HL-60 (cell line): Measurements from ENCODE around the gene ETV5.
A peak's percentile ranks its signal among the peaks of the same experiment; 100 is the strongest.

Experiments used
- DNase-seq, 2 experiments: peaks; one replicate each; pipeline ENCODE4 v3.0.0-alpha.2; 2010 to 2020; ENCODE audit warnings: low read depth in 1 of 2, low spot score in 1 of 2
- H3K27ac ChIP-seq: fragments of 250-450 bp; sonication (Bioruptor Pico); replicated peaks from 2 replicates; pipeline ENCODE4 v1.5.1; 2020; ENCODE audit warnings: mild to moderate bottlenecking, moderate library complexity
- H3K27me3 ChIP-seq: fragments of 250-450 bp; sonication (Bioruptor Pico); 2 replicates; pipeline ENCODE4 v1.5.1; 2021; ENCODE audit warnings: mild to moderate bottlenecking, moderate library complexity; ENCODE audit not compliant: insufficient read depth, poor library complexity, severe bottlenecking
- H3K4me3 ChIP-seq: replicated peaks from 2 replicates; pipeline ENCODE4 v1.5.1; 2011; ENCODE audit warnings: mild to moderate bottlenecking, control low read depth, low read length; ENCODE audit not compliant: insufficient read depth
- GABPA ChIP-seq: IDR thresholded peaks from 2 replicates; pipeline ENCODE4 v1.6.1; 2012; ENCODE audit warnings: low read depth
- POLR2AphosphoS5 ChIP-seq: IDR thresholded peaks from 2 replicates; pipeline ENCODE4 v1.6.1; 2012; ENCODE audit warnings: low read depth
- SPI1 ChIP-seq: IDR thresholded peaks from 2 replicates; pipeline ENCODE4 v1.6.1; 2012; ENCODE audit warnings: low read depth, mild to moderate bottlenecking, borderline replicate concordance
- TF ChIP-seq, protein P1 (sequence below): IDR thresholded peaks from one replicate; pipeline ENCODE4 v1.5.1; 2011; ENCODE audit warnings: low read length, control low read depth, inconsistent platforms; ENCODE audit not compliant: insufficient read depth
- TF ChIP-seq, protein P2 (sequence below): IDR thresholded peaks from 2 replicates; pipeline ENCODE4 v1.6.1; 2012; ENCODE audit warnings: low read depth; ENCODE audit not compliant: insufficient replicate concordance

The ETV5 gene

GRCh38 chr3:186098740-186099139, 10.1 kb downstream of the ETV5 start:
- no peak overlapping the region for H3K4me3 ChIP-seq
- DNase-seq = no peak
- no peak for TF ChIP-seq SPI1
- TF ChIP-seq, protein P1, sequence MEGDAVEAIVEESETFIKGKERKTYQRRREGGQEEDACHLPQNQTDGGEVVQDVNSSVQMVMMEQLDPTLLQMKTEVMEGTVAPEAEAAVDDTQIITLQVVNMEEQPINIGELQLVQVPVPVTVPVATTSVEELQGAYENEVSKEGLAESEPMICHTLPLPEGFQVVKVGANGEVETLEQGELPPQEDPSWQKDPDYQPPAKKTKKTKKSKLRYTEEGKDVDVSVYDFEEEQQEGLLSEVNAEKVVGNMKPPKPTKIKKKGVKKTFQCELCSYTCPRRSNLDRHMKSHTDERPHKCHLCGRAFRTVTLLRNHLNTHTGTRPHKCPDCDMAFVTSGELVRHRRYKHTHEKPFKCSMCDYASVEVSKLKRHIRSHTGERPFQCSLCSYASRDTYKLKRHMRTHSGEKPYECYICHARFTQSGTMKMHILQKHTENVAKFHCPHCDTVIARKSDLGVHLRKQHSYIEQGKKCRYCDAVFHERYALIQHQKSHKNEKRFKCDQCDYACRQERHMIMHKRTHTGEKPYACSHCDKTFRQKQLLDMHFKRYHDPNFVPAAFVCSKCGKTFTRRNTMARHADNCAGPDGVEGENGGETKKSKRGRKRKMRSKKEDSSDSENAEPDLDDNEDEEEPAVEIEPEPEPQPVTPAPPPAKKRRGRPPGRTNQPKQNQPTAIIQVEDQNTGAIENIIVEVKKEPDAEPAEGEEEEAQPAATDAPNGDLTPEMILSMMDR = no peak
- no peak for TF ChIP-seq GABPA
- TF ChIP-seq, protein P2, sequence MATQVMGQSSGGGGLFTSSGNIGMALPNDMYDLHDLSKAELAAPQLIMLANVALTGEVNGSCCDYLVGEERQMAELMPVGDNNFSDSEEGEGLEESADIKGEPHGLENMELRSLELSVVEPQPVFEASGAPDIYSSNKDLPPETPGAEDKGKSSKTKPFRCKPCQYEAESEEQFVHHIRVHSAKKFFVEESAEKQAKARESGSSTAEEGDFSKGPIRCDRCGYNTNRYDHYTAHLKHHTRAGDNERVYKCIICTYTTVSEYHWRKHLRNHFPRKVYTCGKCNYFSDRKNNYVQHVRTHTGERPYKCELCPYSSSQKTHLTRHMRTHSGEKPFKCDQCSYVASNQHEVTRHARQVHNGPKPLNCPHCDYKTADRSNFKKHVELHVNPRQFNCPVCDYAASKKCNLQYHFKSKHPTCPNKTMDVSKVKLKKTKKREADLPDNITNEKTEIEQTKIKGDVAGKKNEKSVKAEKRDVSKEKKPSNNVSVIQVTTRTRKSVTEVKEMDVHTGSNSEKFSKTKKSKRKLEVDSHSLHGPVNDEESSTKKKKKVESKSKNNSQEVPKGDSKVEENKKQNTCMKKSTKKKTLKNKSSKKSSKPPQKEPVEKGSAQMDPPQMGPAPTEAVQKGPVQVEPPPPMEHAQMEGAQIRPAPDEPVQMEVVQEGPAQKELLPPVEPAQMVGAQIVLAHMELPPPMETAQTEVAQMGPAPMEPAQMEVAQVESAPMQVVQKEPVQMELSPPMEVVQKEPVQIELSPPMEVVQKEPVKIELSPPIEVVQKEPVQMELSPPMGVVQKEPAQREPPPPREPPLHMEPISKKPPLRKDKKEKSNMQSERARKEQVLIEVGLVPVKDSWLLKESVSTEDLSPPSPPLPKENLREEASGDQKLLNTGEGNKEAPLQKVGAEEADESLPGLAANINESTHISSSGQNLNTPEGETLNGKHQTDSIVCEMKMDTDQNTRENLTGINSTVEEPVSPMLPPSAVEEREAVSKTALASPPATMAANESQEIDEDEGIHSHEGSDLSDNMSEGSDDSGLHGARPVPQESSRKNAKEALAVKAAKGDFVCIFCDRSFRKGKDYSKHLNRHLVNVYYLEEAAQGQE = no peak
- no peak for TF ChIP-seq POLR2AphosphoS5
- H3K27ac ChIP-seq = no peak overlapping the region
- no peaks in the 10 kb centered on the region for H3K27me3 ChIP-seq

DNA sequence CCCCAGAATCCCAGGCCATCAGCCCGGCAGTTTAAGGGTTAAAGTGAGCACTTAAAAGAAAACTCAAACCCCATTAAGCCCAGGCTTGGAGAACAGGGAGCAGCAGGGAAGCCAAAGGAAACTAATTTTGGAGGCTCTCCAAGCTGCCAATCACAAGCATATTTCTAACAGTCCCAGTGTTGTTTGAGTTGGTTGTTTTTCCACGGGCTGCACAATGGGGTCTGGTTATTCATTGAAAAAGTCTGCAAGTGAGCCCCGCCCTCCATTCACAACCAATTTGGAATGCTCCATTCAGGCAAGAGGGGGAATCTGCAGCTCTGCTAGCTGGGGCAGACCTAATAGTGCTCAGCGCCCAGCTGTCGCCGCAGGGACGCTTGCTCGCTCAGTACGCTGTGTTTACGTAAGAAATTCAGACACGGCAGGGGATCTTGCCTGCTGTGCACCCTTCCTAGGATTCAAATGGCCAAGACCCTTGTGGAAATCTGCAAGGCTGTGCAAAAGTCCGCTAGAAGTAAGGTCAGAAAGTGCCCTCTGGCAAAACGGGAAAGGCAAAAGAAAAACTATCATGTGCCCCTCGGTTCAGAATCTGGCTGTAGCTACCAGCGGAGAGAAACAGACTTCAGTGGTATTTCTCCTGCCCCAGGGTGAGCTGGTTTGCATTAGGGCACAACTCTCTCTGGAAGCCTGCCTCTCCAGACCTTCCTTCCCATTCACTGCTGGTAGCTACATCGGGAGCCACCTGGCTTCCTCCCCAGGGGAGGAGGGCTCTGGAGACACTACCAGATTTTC, 11.0 kb downstream of the ETV5 start:
- Histone ChIP-seq H3K27me3 (no peaks in the 10 kb centered on the region), H3K4me3 (no peak overlapping the region), H3K27ac (no peak overlapping the region)
- DNase-seq = no peak
- TF ChIP-seq GABPA (no peak), SPI1 (no peak)

- Histone ChIP-seq H3K27me3 (no peaks in the 10 kb centered on the region), H3K4me3 (no peak overlapping the region), H3K27ac (no peak overlapping the region)
- no peak for DNase-seq
- TF ChIP-seq GABPA = no peak
- TF ChIP-seq, protein P1 = no peak
- no peak for TF ChIP-seq POLR2AphosphoS5
- TF ChIP-seq, protein P2 = no peak
- no peak for TF ChIP-seq SPI1
Measured at GRCh38 chr3:186097317-186097662, 11.6 kb downstream of the ETV5 start.

- TF ChIP-seq, protein P2 = no peak
- TF ChIP-seq POLR2AphosphoS5 = no peak
- no peak for TF ChIP-seq GABPA
- TF ChIP-seq, protein P1 = no peak
- no peak for TF ChIP-seq SPI1
- Histone ChIP-seq H3K27ac (peak overlapping the region; percentile 86), H3K27me3 (no peaks in the 10 kb centered on the region), H3K4me3 (no peak overlapping the region)
- DNase-seq = no peak
Measured at GRCh38 chr3:186096290-186096689, 12.6 kb downstream of the ETV5 start.
